Upper lobe of left lung (tissue), 6 donors: ENCODE measurements around the gene TMEM86A. TPM values are rescaled to one million over a fixed set of nuclear protein-coding genes. Genes with fewer than 3 reads are reported as not detected.

ENCODE experiments used
- ATAC-seq, 2 donors: fragments of 200-7000 bp; cut with Tn5 transposase; one replicate each; pipeline ENCODE4 v1.9.1; 2022; ENCODE audit warnings: mild to moderate bottlenecking in 2 of 2, moderate library complexity in 2 of 2; ENCODE audit not compliant: low FRiP score in 2 of 2
- DNase-seq, 2 donors: peaks; one replicate each; pipeline ENCODE4 v3.0.0-alpha.2; 2019 to 2020
- H3K27ac ChIP-seq, 4 donors: fragments of 200-600 bp; sonication (generic); one replicate each; pipeline ENCODE4 v1.5.1; 2016 to 2019
- H3K27me3 ChIP-seq, 4 donors: fragments of 200-600 bp; sonication (generic); one replicate each; pipeline ENCODE4 v1.5.1; 2017 to 2019
- H3K36me3 ChIP-seq, 4 donors: fragments of 200-600 bp; sonication (generic); one replicate each; pipeline ENCODE4 v1.5.1; 2016 to 2019
- H3K4me1 ChIP-seq, 4 donors: fragments of 200-600 bp; sonication (generic); one replicate each; pipeline ENCODE4 v1.5.1; 2018 to 2019
- H3K4me3 ChIP-seq, 4 donors: fragments of 200-600 bp; sonication (generic); one replicate each; pipeline ENCODE4 v1.5.1; 2017 to 2019; ENCODE audit warnings: mild to moderate bottlenecking in 2 of 4, moderate library complexity in 1 of 4
- H3K9me3 ChIP-seq, 4 donors: fragments of 200-600 bp; sonication (generic); one replicate each; pipeline ENCODE4 v1.5.1; 2018 to 2019
- CTCF ChIP-seq, 6 experiments: fragments of 450-650 bp in 4 of 6; fragments of 200-600 bp in 2 of 6; sonication (generic) in 2 of 6; IDR thresholded peaks; one replicate each; pipeline ENCODE4 v1.5.1; 2016 to 2019; ENCODE audit warnings: antibody characterized with exemption in 6 of 6
- EP300 ChIP-seq, 4 donors: sonication (generic); formaldehyde crosslinking; IDR thresholded peaks; one replicate each; pipeline ENCODE4 v1.5.1; 2017; ENCODE audit warnings: antibody characterized with exemption in 4 of 4, control low read depth in 2 of 4
- POLR2A ChIP-seq, 4 donors: fragments of 450-650 bp; IDR thresholded peaks; one replicate each; pipeline ENCODE4 v1.5.1; 2016 to 2017; ENCODE audit warnings: antibody characterized with exemption in 4 of 4, mild to moderate bottlenecking in 2 of 4
- POLR2AphosphoS5 ChIP-seq, 2 donors: sonication (generic); formaldehyde crosslinking; IDR thresholded peaks; one replicate each; pipeline ENCODE4 v1.5.1; 2017; ENCODE audit warnings: antibody characterized with exemption in 2 of 2
- WGBS, 2 donors: methylation state at CpG; one replicate each; pipeline ENCODE4 v1.1.5; 2017 to 2018; 5-methylcytosine and 5-hydroxymethylcytosine counted together
- total RNA-seq, 6 donors: library from RNA; depleted of rRNA in 4 of 6; stranded (reverse); fragments of >200 nt in 4 of 6; gene quantifications; one replicate each; pipeline versions ENCODE4 v1.1.0 to v1.2.1, GENCODE V29; 2016 to 2021
- donor health status: DM: no; HTN: no; CAD: no; lungs with moderate emphysema.
- donor health status: DM: no; HTN: yes; CAD: no; lungs with severe emphysema.

Gene TMEM86A
- total RNA-seq, 6 donors from 2014 or later: 4.6 to 18.0 (median 8.5) TPM

GRCh38 chr11:18730020-18730419, 31.4 kb downstream of the TMEM86A start:
- no peak for DNase-seq
- H3K4me1 ChIP-seq: no peaks in the 10 kb centered on the region
- WGBS, 2 donors: 87 to 90% methylated on average over 9 of the region's 9 CpGs
- ATAC-seq: no peak
- H3K27ac ChIP-seq: no peak overlapping the region
- no peaks in the 10 kb centered on the region for H3K9me3 ChIP-seq
- H3K36me3 ChIP-seq: no peaks in the 10 kb centered on the region
- H3K27me3 ChIP-seq: no peaks in the 10 kb centered on the region
- TF ChIP-seq EP300 (IDR thresholded peaks at IDR 0.05): no peak
- no peak for TF ChIP-seq POLR2A (IDR thresholded peaks at IDR 0.05)
- H3K4me3 ChIP-seq: no peak overlapping the region

GRCh38 chr11:18731441-18731840, 32.9 kb downstream of the TMEM86A start:
- no peaks in the 10 kb centered on the region for H3K4me1 ChIP-seq
- H3K27me3 ChIP-seq: no peaks in the 10 kb centered on the region
- no peak for ATAC-seq
- TF ChIP-seq POLR2A (IDR thresholded peaks at IDR 0.05) (no peak), EP300 (IDR thresholded peaks at IDR 0.05) (no peak), POLR2AphosphoS5 (IDR thresholded peaks at IDR 0.05) (no peak), CTCF (IDR thresholded peaks at IDR 0.05) (no peak)
- no peaks in the 10 kb centered on the region for H3K36me3 ChIP-seq
- 60 to 100% methylated on average over 2 of the region's 2 CpGs for WGBS, 2 donors
- DNase-seq: no peak
- H3K27ac ChIP-seq: no peak overlapping the region
- no peak overlapping the region for H3K4me3 ChIP-seq
- H3K9me3 ChIP-seq: no peaks in the 10 kb centered on the region

GRCh38 chr11:18731949-18732821, 33.6 kb downstream of the TMEM86A start:
- 77 to 80% methylated on average over 11 of the region's 11 CpGs for WGBS, 2 donors
- peak; percentile 77 to 96 (median 83) for TF ChIP-seq CTCF (IDR thresholded peaks at IDR 0.05)
- TF ChIP-seq POLR2AphosphoS5 (IDR thresholded peaks at IDR 0.05): no peak
- Histone ChIP-seq H3K27me3 (no peaks in the 10 kb centered on the region), H3K27ac (no peak overlapping the region), H3K4me3 (no peak overlapping the region), H3K9me3 (no peaks in the 10 kb centered on the region), H3K4me1 (no peaks in the 10 kb centered on the region), H3K36me3 (no peaks in the 10 kb centered on the region)
- peak in 1 of 2 donors; percentile 71 for ATAC-seq
- DNase-seq: peak in 1 of 2 donors; percentile 29

- ATAC-seq: no peak
- H3K27me3 ChIP-seq: no peaks in the 10 kb centered on the region
- peak in 1 of 2 donors; percentile 52 for DNase-seq
- H3K9me3 ChIP-seq: no peaks in the 10 kb centered on the region
- H3K27ac ChIP-seq: no peak overlapping the region
- H3K4me1 ChIP-seq: no peaks in the 10 kb centered on the region
- TF ChIP-seq EP300 (IDR thresholded peaks at IDR 0.05): no peak
- TF ChIP-seq POLR2A (IDR thresholded peaks at IDR 0.05): no peak
- TF ChIP-seq POLR2AphosphoS5 (IDR thresholded peaks at IDR 0.05): no peak
- TF ChIP-seq CTCF (IDR thresholded peaks at IDR 0.05): no peak
- 85 to 87% methylated on average over 6 to 16 of the region's 16 CpGs for WGBS, 2 donors
- no peaks in the 10 kb centered on the region for H3K36me3 ChIP-seq
- H3K4me3 ChIP-seq: no peak overlapping the region
These were observed 34.6 kb downstream of the TMEM86A start for GRCh38 chr11:18733202-18733601.

- 68 to 71% methylated on average over 7 to 10 of the region's 10 CpGs for WGBS, 2 donors
These were observed 38.1 kb downstream of the TMEM86A start for GRCh38 chr11:18736590-18737148.

More at GRCh38 chr11:18736590-18737148, 38.1 kb downstream of the TMEM86A start:
- Histone ChIP-seq H3K27ac (no peak overlapping the region), H3K4me3 (no peak overlapping the region), H3K9me3 (no peaks in the 10 kb centered on the region), H3K27me3 (no peaks in the 10 kb centered on the region), H3K36me3 (no peaks in the 10 kb centered on the region), H3K4me1 (no peaks in the 10 kb centered on the region)
- no peak for DNase-seq
- TF ChIP-seq POLR2A (IDR thresholded peaks at IDR 0.05): no peak
- no peak for TF ChIP-seq EP300 (IDR thresholded peaks at IDR 0.05)
- ATAC-seq: no peak
